OCI-LY1 (cell line): ENCODE results near the gene ANTXR1.

Experiments used
- H2AFZ ChIP-seq: fragments of 200-600 bp; sonication (generic), shearing (Covaris generic); 2 replicates; pipeline ENCODE4 v1.6.0; 2014; ENCODE audit warnings: antibody characterized with exemption, mild to moderate bottlenecking, low read length
- H3F3A ChIP-seq: fragments of 200-600 bp; sonication (generic), shearing (Covaris generic); 2 replicates; pipeline ENCODE4 v1.6.0; 2014; ENCODE audit warnings: mild to moderate bottlenecking, antibody characterized with exemption, low read length, moderate library complexity; ENCODE audit not compliant: insufficient read depth
- H3K27ac ChIP-seq: fragments of 200-600 bp; sonication (generic); 2 replicates; pipeline ENCODE4 v1.5.1; 2014; ENCODE audit warnings: low read length, mixed run types, mild to moderate bottlenecking, low read depth; ENCODE audit not compliant: poor library complexity, severe bottlenecking
- H3K27me3 ChIP-seq: fragments of 200-600 bp; sonication (generic); 2 replicates; pipeline ENCODE4 v1.6.0; 2014; ENCODE audit warnings: antibody characterized with exemption, mild to moderate bottlenecking, low read length, moderate library complexity; ENCODE audit not compliant: insufficient read depth
- H3K36me3 ChIP-seq: fragments of 200-600 bp; sonication (generic); 2 replicates; pipeline ENCODE4 v1.6.1; 2014; ENCODE audit warnings: mild to moderate bottlenecking, antibody characterized with exemption, low read length, moderate library complexity, mixed read lengths; ENCODE audit not compliant: insufficient read depth
- H3K4me1 ChIP-seq: fragments of 200-600 bp; sonication (generic); 2 replicates; pipeline ENCODE4 v1.5.1; 2014; ENCODE audit warnings: mild to moderate bottlenecking, low read length, moderate library complexity; ENCODE audit not compliant: insufficient read depth, severe bottlenecking
- H3K4me2 ChIP-seq: fragments of 200-600 bp; sonication (generic), shearing (Covaris generic); 2 replicates; pipeline ENCODE4 v1.6.1; 2014; ENCODE audit warnings: low read length
- H3K4me3 ChIP-seq: fragments of 200-600 bp; sonication (generic); 2 replicates; pipeline ENCODE4 v1.5.1; 2014; ENCODE audit warnings: low read length, low read depth, mild to moderate bottlenecking, mixed read lengths; ENCODE audit not compliant: poor library complexity, severe bottlenecking
- H3K79me2 ChIP-seq: fragments of 200-600 bp; shearing (Covaris generic); 2 replicates; pipeline ENCODE4 v1.6.1; 2016; ENCODE audit warnings: mixed run types, low read length, mixed read lengths; ENCODE audit not compliant: insufficient read depth
- H3K9ac ChIP-seq: fragments of 200-600 bp; sonication (generic), shearing (Covaris generic); 2 replicates; pipeline ENCODE4 v1.6.1; 2014; ENCODE audit warnings: mild to moderate bottlenecking, low read length, mixed read lengths
- H3K9me2 ChIP-seq: fragments of 200-600 bp; sonication (generic), shearing (Covaris generic); 2 replicates; pipeline ENCODE4 v1.6.1; 2014; ENCODE audit warnings: low read depth, mild to moderate bottlenecking, low read length, mixed read lengths
- H3K9me3 ChIP-seq: fragments of 200-600 bp; shearing (Covaris generic); 2 replicates; pipeline ENCODE4 v1.6.1; 2014; ENCODE audit warnings: low read length, mixed read lengths
- H4K20me1 ChIP-seq: fragments of 200-600 bp; sonication (generic), shearing (Covaris generic); 2 replicates; pipeline ENCODE4 v1.6.0; 2016; ENCODE audit warnings: mild to moderate bottlenecking, low read length; ENCODE audit not compliant: insufficient read depth
- CTCF ChIP-seq: fragments of 200-600 bp; sonication (generic), shearing (Covaris generic); IDR thresholded peaks from 2 replicates; pipeline ENCODE4 v1.5.1; 2017; ENCODE audit warnings: mild to moderate bottlenecking, antibody characterized with exemption, low read length, moderate library complexity, mixed read lengths
- EZH2 ChIP-seq: fragments of 200-600 bp; sonication (generic), shearing (Covaris generic); IDR thresholded peaks from 2 replicates; pipeline ENCODE4 v1.8.0; 2017; ENCODE audit warnings: borderline replicate concordance, mixed run types, mild to moderate bottlenecking, antibody characterized with exemption, low read length, moderate library complexity, mixed read lengths

ANTXR1 gene

GRCh38 chr2:69111076-69111475 lies 98.1 kb downstream of the ANTXR1 start:
- Histone ChIP-seq H3K4me3 (no peak overlapping the region), H3F3A (no peaks in the 10 kb centered on the region), H4K20me1 (no peaks in the 10 kb centered on the region), H3K27me3 (no peaks in the 10 kb centered on the region), H3K9ac (no peak overlapping the region), H3K9me2 (no peaks in the 10 kb centered on the region), H3K4me1 (no peaks in the 10 kb centered on the region), H3K9me3 (no peaks in the 10 kb centered on the region), H3K36me3 (no peaks in the 10 kb centered on the region), H3K27ac (no peak overlapping the region), H3K4me2 (no peak overlapping the region), H3K79me2 (no peaks in the 10 kb centered on the region), H2AFZ (no peak overlapping the region)
- TF ChIP-seq CTCF: no peak

DNA sequence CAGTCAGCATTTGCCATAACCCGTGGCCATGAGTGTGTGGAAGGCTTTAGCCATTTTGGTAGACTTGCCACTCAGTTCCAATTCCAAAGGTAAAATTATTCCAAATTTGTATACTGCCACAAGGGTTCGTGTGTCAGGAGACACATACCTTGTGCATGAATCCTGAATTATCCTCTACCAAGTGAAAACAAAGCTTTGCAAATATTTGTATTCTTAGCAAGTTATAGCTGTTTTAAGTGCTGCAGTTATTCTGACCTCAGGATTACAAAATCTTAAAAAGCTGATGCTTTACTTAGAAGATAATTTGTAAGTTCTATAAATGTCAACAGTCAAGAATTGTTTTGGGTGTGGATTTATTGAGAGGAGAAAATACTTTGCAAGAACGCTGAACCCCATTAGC lies 100.6 kb downstream of the ANTXR1 start:
- TF ChIP-seq EZH2: no peak
- no peak for TF ChIP-seq CTCF
- Histone ChIP-seq H3K27me3 (no peaks in the 10 kb centered on the region), H3K9ac (no peak overlapping the region), H4K20me1 (no peaks in the 10 kb centered on the region), H3K36me3 (no peaks in the 10 kb centered on the region), H3K9me2 (no peaks in the 10 kb centered on the region), H3K4me3 (no peak overlapping the region), H3K9me3 (no peaks in the 10 kb centered on the region), H3F3A (no peaks in the 10 kb centered on the region), H3K27ac (no peak overlapping the region), H2AFZ (no peak overlapping the region), H3K4me1 (no peaks in the 10 kb centered on the region), H3K79me2 (no peaks in the 10 kb centered on the region), H3K4me2 (no peak overlapping the region)

DNA sequence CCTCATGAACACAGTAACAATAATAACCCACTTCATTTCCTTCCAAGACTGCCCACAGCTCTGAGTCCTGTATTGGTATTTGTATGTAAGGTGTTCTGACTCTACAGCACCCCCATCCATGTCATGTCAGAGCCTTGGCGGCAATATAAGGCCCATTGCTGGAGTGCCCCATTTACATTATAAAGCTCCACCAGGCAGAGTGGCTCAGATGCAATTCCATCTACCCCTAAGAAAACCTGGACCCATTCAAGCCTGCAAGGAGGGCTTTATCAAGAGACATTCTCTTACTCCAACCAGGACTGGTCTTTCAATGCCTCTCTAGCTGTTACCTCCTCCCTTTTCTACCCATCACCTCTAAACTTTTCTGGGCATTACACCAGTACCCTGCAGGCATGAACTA lies 101.6 kb downstream of the ANTXR1 start:
- H3K9me3 ChIP-seq: no peaks in the 10 kb centered on the region
- H3F3A ChIP-seq: no peaks in the 10 kb centered on the region
- no peak overlapping the region for H3K9ac ChIP-seq
- no peak overlapping the region for H3K4me3 ChIP-seq
- H3K4me2 ChIP-seq: no peak overlapping the region
- no peaks in the 10 kb centered on the region for H3K27me3 ChIP-seq
- H2AFZ ChIP-seq: no peak overlapping the region
- H3K36me3 ChIP-seq: no peaks in the 10 kb centered on the region
- H4K20me1 ChIP-seq: no peaks in the 10 kb centered on the region
- no peak overlapping the region for H3K27ac ChIP-seq
- TF ChIP-seq CTCF (no peak), EZH2 (no peak)
- no peaks in the 10 kb centered on the region for H3K79me2 ChIP-seq
- H3K4me1 ChIP-seq: no peaks in the 10 kb centered on the region
- H3K9me2 ChIP-seq: no peaks in the 10 kb centered on the region
